DOHH2 (cell line): ENCODE measurements around the gene SRGAP3.

Experiments used
- H3F3A ChIP-seq: fragments of 200-600 bp; sonication (generic), shearing (Covaris generic); 2 replicates; pipeline ENCODE4 v1.6.0; 2016; ENCODE audit warnings: antibody characterized with exemption, mild to moderate bottlenecking; ENCODE audit not compliant: control insufficient read depth, insufficient read depth
- H3K27ac ChIP-seq: fragments of 200-600 bp; sonication (generic); 2 replicates; pipeline ENCODE4 v1.5.1; 2014; ENCODE audit warnings: low read depth, mild to moderate bottlenecking, low read length, moderate library complexity
- H3K27me3 ChIP-seq: fragments of 200-600 bp; sonication (generic); 2 replicates; pipeline ENCODE4 v1.6.1; 2014; ENCODE audit warnings: mild to moderate bottlenecking, low read length, mixed read lengths; ENCODE audit not compliant: control insufficient read depth
- H3K36me3 ChIP-seq: fragments of 200-600 bp; sonication (generic); 2 replicates; pipeline ENCODE4 v1.6.1; 2014; ENCODE audit warnings: mild to moderate bottlenecking, low read length, moderate library complexity, mixed read lengths; ENCODE audit not compliant: control insufficient read depth
- H3K4me1 ChIP-seq: fragments of 200-600 bp; sonication (generic); 2 replicates; pipeline ENCODE4 v1.6.1; 2014; ENCODE audit warnings: mild to moderate bottlenecking, low read length, mixed read lengths; ENCODE audit not compliant: control insufficient read depth
- H3K4me2 ChIP-seq: fragments of 200-600 bp; sonication (generic); 2 replicates; pipeline ENCODE4 v1.6.0; 2014; ENCODE audit warnings: mild to moderate bottlenecking, low read length, moderate library complexity
- H3K4me3 ChIP-seq: fragments of 200-600 bp; sonication (generic); 2 replicates; pipeline ENCODE4 v1.5.1; 2014; ENCODE audit warnings: mild to moderate bottlenecking, low read length, mixed read lengths
- H3K79me2 ChIP-seq: fragments of 200-600 bp; sonication (generic); 2 replicates; pipeline ENCODE4 v1.6.1; 2014; ENCODE audit warnings: mild to moderate bottlenecking, low read length, mixed read lengths; ENCODE audit not compliant: control insufficient read depth
- H3K9me2 ChIP-seq: fragments of 200-600 bp; sonication (generic); replicated peaks from 2 replicates; pipeline ENCODE4 v1.6.1; 2014; ENCODE audit warnings: mild to moderate bottlenecking, low read length, mixed read lengths; ENCODE audit not compliant: control insufficient read depth
- H3K9me3 ChIP-seq: fragments of 200-600 bp; sonication (generic); 2 replicates; pipeline ENCODE4 v1.6.1; 2014; ENCODE audit warnings: antibody characterized with exemption, low read length, mixed read lengths; ENCODE audit not compliant: control insufficient read depth, insufficient read depth
- H4K20me1 ChIP-seq: fragments of 200-600 bp; sonication (generic); 2 replicates; pipeline ENCODE4 v1.6.0; 2014; ENCODE audit warnings: low read depth, mild to moderate bottlenecking, antibody characterized with exemption, low read length, moderate library complexity; ENCODE audit not compliant: control insufficient read depth, insufficient read depth
- EZH2phosphoT487 ChIP-seq: fragments of 200-600 bp; sonication (generic); IDR thresholded peaks from 2 replicates; pipeline ENCODE4 v1.6.1; 2017; ENCODE audit warnings: borderline replicate concordance, mild to moderate bottlenecking, antibody characterized with exemption, low read length, moderate library complexity, mixed read lengths
- TF ChIP-seq, protein P1 (sequence below): fragments of 200-600 bp; sonication (generic); IDR thresholded peaks from one replicate; pipeline ENCODE4 v1.5.1; 2014; ENCODE audit warnings: antibody characterized with exemption, mild to moderate bottlenecking, low read depth, low read length; ENCODE audit not compliant: poor library complexity, severe bottlenecking

The SRGAP3 gene

DNA sequence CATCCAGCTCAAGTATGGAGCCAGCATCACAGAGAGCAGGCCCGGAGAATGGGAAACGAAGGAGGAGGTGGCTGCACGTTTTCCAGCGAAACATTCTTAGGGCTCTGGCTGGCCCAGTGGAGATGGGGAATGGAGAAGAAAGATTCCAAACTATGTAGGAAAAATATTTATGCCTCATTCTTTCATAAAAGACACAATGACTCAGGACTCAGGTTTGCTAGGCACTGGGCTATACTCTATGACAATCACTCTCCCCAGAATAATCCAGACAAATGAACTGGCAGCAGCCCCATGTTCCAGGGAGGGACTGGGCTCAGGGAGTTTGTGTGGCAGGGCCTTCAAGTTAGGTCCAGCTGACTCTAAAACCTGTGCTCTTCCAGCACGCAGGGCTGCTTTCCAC lies 175.4 kb downstream of the SRGAP3 start:
- no peaks in the 10 kb centered on the region for H3K9me2 ChIP-seq
- H3K36me3 ChIP-seq, result no peaks in the 10 kb centered on the region
- H4K20me1 ChIP-seq, result no peaks in the 10 kb centered on the region
- no peak overlapping the region for H3K27ac ChIP-seq
- H3K4me2 ChIP-seq, result no peak overlapping the region
- no peaks in the 10 kb centered on the region for H3K9me3 ChIP-seq
- no peaks in the 10 kb centered on the region for H3F3A ChIP-seq
- no peaks in the 10 kb centered on the region for H3K4me1 ChIP-seq
- TF ChIP-seq EZH2phosphoT487, result no peak
- TF ChIP-seq, protein P1, sequence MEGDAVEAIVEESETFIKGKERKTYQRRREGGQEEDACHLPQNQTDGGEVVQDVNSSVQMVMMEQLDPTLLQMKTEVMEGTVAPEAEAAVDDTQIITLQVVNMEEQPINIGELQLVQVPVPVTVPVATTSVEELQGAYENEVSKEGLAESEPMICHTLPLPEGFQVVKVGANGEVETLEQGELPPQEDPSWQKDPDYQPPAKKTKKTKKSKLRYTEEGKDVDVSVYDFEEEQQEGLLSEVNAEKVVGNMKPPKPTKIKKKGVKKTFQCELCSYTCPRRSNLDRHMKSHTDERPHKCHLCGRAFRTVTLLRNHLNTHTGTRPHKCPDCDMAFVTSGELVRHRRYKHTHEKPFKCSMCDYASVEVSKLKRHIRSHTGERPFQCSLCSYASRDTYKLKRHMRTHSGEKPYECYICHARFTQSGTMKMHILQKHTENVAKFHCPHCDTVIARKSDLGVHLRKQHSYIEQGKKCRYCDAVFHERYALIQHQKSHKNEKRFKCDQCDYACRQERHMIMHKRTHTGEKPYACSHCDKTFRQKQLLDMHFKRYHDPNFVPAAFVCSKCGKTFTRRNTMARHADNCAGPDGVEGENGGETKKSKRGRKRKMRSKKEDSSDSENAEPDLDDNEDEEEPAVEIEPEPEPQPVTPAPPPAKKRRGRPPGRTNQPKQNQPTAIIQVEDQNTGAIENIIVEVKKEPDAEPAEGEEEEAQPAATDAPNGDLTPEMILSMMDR, result no peak
- H3K27me3 ChIP-seq, result no peaks in the 10 kb centered on the region
- H3K4me3 ChIP-seq, result no peak overlapping the region
- H3K79me2 ChIP-seq, result no peaks in the 10 kb centered on the region

DNA sequence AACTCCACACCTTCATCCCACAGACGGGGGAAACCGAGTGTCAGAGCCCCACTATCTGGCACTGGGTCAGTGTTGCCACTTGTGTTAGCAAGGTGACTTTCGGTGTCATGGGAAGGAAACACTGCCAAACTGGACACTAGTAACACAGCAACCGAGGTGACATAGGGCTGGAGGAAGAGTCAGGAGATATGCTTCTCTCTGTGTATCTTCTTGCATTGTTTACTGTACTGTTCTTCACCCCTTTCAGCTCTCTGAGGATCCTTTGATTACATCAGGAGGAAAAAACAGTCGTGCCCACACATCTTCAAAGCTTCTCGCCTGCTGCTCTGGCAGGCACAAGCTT lies 176.8 kb downstream of the SRGAP3 start:
- Histone ChIP-seq H3K36me3 (no peaks in the 10 kb centered on the region), H3K4me1 (no peaks in the 10 kb centered on the region), H3K9me3 (no peaks in the 10 kb centered on the region), H3K4me3 (no peak overlapping the region), H3K27ac (no peak overlapping the region), H3K79me2 (no peaks in the 10 kb centered on the region), H3K4me2 (no peak overlapping the region), H4K20me1 (no peaks in the 10 kb centered on the region), H3K9me2 (no peaks in the 10 kb centered on the region), H3F3A (no peaks in the 10 kb centered on the region), H3K27me3 (no peaks in the 10 kb centered on the region)
- TF ChIP-seq EZH2phosphoT487, result no peak
- TF ChIP-seq, protein P1, result no peak

DNA sequence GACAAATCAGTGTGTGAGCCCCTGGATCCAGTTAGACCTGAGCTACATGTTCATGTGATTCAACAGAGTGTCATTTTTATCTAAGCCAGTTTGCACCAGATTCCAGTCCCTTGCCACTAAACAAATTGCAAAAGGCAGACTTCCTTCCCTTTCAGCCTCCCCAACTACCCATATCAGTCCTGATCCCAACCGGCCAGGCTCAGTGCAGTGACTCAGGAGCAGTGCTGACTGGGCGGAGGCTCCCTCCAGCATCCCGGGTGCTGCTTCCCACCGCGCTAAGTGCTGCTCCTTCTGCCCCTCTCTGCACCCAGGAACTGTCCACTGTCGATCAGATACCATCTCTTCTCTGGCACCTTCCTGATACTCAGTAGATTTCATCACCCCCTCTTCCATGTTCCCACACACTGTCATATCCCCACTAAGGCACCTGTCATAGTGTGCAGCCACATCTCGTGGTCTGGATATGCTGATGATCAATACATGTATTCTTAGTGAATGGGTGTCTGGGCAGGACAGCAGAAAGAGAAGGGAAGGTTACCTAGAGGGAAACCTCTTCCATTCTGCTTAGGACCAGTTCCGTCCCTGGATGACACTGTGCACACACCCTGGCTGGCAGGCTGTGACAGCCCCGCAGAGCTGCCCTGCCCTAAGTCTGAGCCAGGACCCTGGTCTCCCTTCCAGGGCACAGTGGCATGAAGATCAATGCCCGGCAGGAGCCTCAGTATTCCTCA lies 177.3 kb downstream of the SRGAP3 start:
- Histone ChIP-seq H4K20me1 (no peaks in the 10 kb centered on the region), H3K9me3 (no peaks in the 10 kb centered on the region), H3K4me3 (no peak overlapping the region), H3F3A (no peaks in the 10 kb centered on the region), H3K27me3 (no peaks in the 10 kb centered on the region), H3K4me1 (no peaks in the 10 kb centered on the region), H3K36me3 (no peaks in the 10 kb centered on the region), H3K4me2 (no peak overlapping the region), H3K79me2 (no peaks in the 10 kb centered on the region), H3K9me2 (no peaks in the 10 kb centered on the region), H3K27ac (no peak overlapping the region)
- TF ChIP-seq, protein P1, result no peak
- no peak for TF ChIP-seq EZH2phosphoT487
